Mononuclear cell (primary cell): Measurements from ENCODE around the gene EPHB1. TPM values are rescaled to one million over a fixed set of nuclear protein-coding genes. Genes with fewer than 3 reads are reported as not detected.

Source experiments
- H3K27me3 ChIP-seq: 2 replicates; pipeline ENCODE4 v1.6.0; 2011; ENCODE audit warnings: low read length, control low read depth; ENCODE audit not compliant: insufficient read depth
- H3K4me1 ChIP-seq: 2 replicates; pipeline ENCODE4 v1.5.1; 2011; ENCODE audit warnings: mild to moderate bottlenecking, low read length, control low read depth; ENCODE audit not compliant: insufficient read depth
- H3K4me3 ChIP-seq: 2 replicates; pipeline ENCODE4 v1.5.1; 2011; ENCODE audit warnings: mild to moderate bottlenecking, low read length, moderate library complexity
- H3K9me3 ChIP-seq: 2 replicates; pipeline ENCODE4 v1.5.1; 2011; ENCODE audit warnings: low read depth, mild to moderate bottlenecking, control low read depth, low read length
- total RNA-seq: library from RNA; depleted of rRNA; stranded (reverse); fragments of >200 nt; gene quantifications from one replicate; pipeline ENCODE4 v1.2.3, GENCODE V29; 2012

EPHB1 gene
- total RNA-seq, 1 donor, result 0.63 TPM

- Histone ChIP-seq H3K27me3 (no peaks in the 10 kb centered on the region), H3K4me3 (no peak overlapping the region)
Observed at GRCh38 chr3:135163701-135164100, 368.6 kb downstream of the EPHB1 start.

GRCh38 chr3:135165260-135165659 is 370.2 kb downstream of the EPHB1 start:
- H3K27me3 ChIP-seq, result no peaks in the 10 kb centered on the region
- no peaks in the 10 kb centered on the region for H3K9me3 ChIP-seq
- H3K4me1 ChIP-seq, result no peaks in the 10 kb centered on the region
- H3K4me3 ChIP-seq, result no peak overlapping the region

More at GRCh38 chr3:135163701-135164100, 368.6 kb downstream of the EPHB1 start:
- Histone ChIP-seq H3K9me3 (no peaks in the 10 kb centered on the region), H3K4me1 (no peaks in the 10 kb centered on the region)

GRCh38 chr3:135166266-135166825 is 371.3 kb downstream of the EPHB1 start:
- H3K27me3 ChIP-seq, result no peaks in the 10 kb centered on the region
- H3K4me3 ChIP-seq, result no peak overlapping the region
- H3K4me1 ChIP-seq, result no peaks in the 10 kb centered on the region
- H3K9me3 ChIP-seq, result no peaks in the 10 kb centered on the region

- Histone ChIP-seq H3K9me3 (no peaks in the 10 kb centered on the region), H3K4me1 (no peaks in the 10 kb centered on the region), H3K27me3 (no peaks in the 10 kb centered on the region), H3K4me3 (no peak overlapping the region)
Observed at GRCh38 chr3:135168822-135169221, 373.8 kb downstream of the EPHB1 start.

- Histone ChIP-seq H3K4me1 (no peaks in the 10 kb centered on the region), H3K4me3 (no peak overlapping the region), H3K9me3 (no peaks in the 10 kb centered on the region), H3K27me3 (no peaks in the 10 kb centered on the region)
Observed at GRCh38 chr3:135169651-135170050, 374.6 kb downstream of the EPHB1 start.

- H3K9me3 ChIP-seq, result no peaks in the 10 kb centered on the region
- H3K27me3 ChIP-seq, result no peaks in the 10 kb centered on the region
- H3K4me1 ChIP-seq, result no peaks in the 10 kb centered on the region
Observed at GRCh38 chr3:135170732-135171131, 375.7 kb downstream of the EPHB1 start.

GRCh38 chr3:135172191-135172869 is 377.3 kb downstream of the EPHB1 start:
- no peaks in the 10 kb centered on the region for H3K27me3 ChIP-seq
- no peak overlapping the region for H3K4me3 ChIP-seq
- H3K9me3 ChIP-seq, result no peaks in the 10 kb centered on the region
- H3K4me1 ChIP-seq, result no peaks in the 10 kb centered on the region

More at GRCh38 chr3:135170732-135171131, 375.7 kb downstream of the EPHB1 start:
- no peak overlapping the region for H3K4me3 ChIP-seq

- Histone ChIP-seq H3K27me3 (no peaks in the 10 kb centered on the region), H3K4me3 (no peak overlapping the region), H3K4me1 (no peaks in the 10 kb centered on the region), H3K9me3 (no peaks in the 10 kb centered on the region)
Observed at GRCh38 chr3:135175728-135176277, 380.7 kb downstream of the EPHB1 start.

- no peak overlapping the region for H3K4me3 ChIP-seq
- H3K9me3 ChIP-seq, result no peaks in the 10 kb centered on the region
- no peaks in the 10 kb centered on the region for H3K27me3 ChIP-seq
- H3K4me1 ChIP-seq, result no peaks in the 10 kb centered on the region
Observed at GRCh38 chr3:135176881-135177280, 381.8 kb downstream of the EPHB1 start.

- Histone ChIP-seq H3K4me3 (no peak overlapping the region), H3K9me3 (no peaks in the 10 kb centered on the region), H3K4me1 (no peaks in the 10 kb centered on the region)
Observed at GRCh38 chr3:135178566-135178965, 383.5 kb downstream of the EPHB1 start.

GRCh38 chr3:135181408-135181807 is 386.3 kb downstream of the EPHB1 start:
- H3K27me3 ChIP-seq, result no peaks in the 10 kb centered on the region
- H3K4me3 ChIP-seq, result no peak overlapping the region
- H3K9me3 ChIP-seq, result no peaks in the 10 kb centered on the region
- H3K4me1 ChIP-seq, result no peaks in the 10 kb centered on the region

More at GRCh38 chr3:135178566-135178965, 383.5 kb downstream of the EPHB1 start:
- no peaks in the 10 kb centered on the region for H3K27me3 ChIP-seq

- Histone ChIP-seq H3K4me1 (no peaks in the 10 kb centered on the region), H3K27me3 (no peaks in the 10 kb centered on the region), H3K9me3 (no peaks in the 10 kb centered on the region), H3K4me3 (no peak overlapping the region)
Observed at GRCh38 chr3:135182364-135182998, 387.4 kb downstream of the EPHB1 start.

- no peaks in the 10 kb centered on the region for H3K9me3 ChIP-seq
- H3K27me3 ChIP-seq, result no peaks in the 10 kb centered on the region
- no peaks in the 10 kb centered on the region for H3K4me1 ChIP-seq
- H3K4me3 ChIP-seq, result no peak overlapping the region
Observed at GRCh38 chr3:135190658-135191057, 395.6 kb downstream of the EPHB1 start.

- Histone ChIP-seq H3K4me1 (no peaks in the 10 kb centered on the region), H3K9me3 (no peaks in the 10 kb centered on the region), H3K27me3 (no peaks in the 10 kb centered on the region), H3K4me3 (no peak overlapping the region)
Observed at GRCh38 chr3:135191708-135192107, 396.6 kb downstream of the EPHB1 start.

- H3K4me1 ChIP-seq, result no peaks in the 10 kb centered on the region
Observed at GRCh38 chr3:135192929-135193328, 397.9 kb downstream of the EPHB1 start.

More at GRCh38 chr3:135192929-135193328, 397.9 kb downstream of the EPHB1 start:
- no peak overlapping the region for H3K4me3 ChIP-seq
- H3K9me3 ChIP-seq, result no peaks in the 10 kb centered on the region
- H3K27me3 ChIP-seq, result no peaks in the 10 kb centered on the region
